Posterior cingulate gyrus (tissue), 11 donors: ENCODE results near the gene CTU1.

Experiments used
- DNase-seq, 10 donors: peaks; one replicate each; pipeline versions ENCODE4 v3.0.0 to v3.0.0-alpha.2; 2020 to 2021; ENCODE audit warnings: mixed read lengths in 3 of 10
- intact Hi-C: fragments of 100-400 bp; cut with DNase I; formaldehyde crosslinking; loops from one replicate; pipeline ENCODE4 v1.15.1; 2023

Gene CTU1

GRCh38 chr19:51135986-51136762 lies 28.0 kb upstream of the CTU1 start:
- intact Hi-C loops, result no loop called here
- DNase-seq, result peak in 1 of 10 donors; percentile 65

GRCh38 chr19:51135004-51135403 lies 26.8 kb upstream of the CTU1 start:
- intact Hi-C loops, result no loop called here
- DNase-seq, result no peak

DNA sequence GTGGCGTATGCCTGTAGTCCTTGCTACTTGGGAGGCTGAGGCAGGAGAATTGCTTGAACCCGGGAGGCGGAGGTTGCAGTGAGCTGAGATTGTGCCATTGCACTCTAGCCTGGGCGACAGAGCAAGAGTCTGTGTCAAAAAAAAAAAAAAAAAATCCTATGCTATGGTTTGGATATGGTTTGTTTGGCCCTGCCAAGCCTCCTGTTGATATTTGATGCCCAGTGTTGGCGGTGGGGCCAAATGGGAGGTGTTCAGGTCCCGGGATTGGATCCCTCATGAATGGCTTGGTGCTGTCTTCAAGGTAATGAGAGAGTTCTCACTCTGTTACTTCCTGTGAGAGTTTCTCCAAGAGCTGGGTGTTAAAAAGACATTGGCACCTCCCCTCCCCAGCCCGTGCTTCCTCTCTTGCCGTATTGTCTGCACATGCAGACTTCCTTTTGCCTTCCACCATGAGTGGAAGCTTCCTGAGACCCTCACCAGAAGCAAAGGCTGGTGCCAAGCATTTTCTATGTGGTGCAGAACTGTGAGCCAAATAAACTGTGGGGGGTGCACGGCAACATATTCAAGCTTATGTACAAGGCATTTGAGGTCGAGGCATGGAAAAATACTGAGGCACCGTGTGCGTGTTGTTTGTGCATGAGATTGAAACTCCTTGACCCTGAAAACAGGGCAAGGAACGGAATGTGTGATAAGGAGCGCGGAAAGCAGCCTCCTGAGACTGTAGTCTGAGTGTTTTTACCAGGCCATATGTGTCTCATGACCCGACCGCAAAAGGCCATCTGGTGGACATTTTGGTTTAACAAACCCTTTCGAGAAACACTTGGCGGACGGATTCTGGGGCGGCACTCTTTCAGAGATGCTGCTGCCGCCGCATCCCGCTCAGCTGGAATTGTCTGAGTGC lies 23.8 kb upstream of the CTU1 start:
- DNase-seq, result peak in 2 of 10 donors; percentile 32 to 74
- intact Hi-C loops, result no loop called here

- intact Hi-C loops, result no loop called here
- peak in 1 of 10 donors; percentile 31 for DNase-seq
Observed at GRCh38 chr19:51129716-51130115, 21.5 kb upstream of the CTU1 start.

DNA sequence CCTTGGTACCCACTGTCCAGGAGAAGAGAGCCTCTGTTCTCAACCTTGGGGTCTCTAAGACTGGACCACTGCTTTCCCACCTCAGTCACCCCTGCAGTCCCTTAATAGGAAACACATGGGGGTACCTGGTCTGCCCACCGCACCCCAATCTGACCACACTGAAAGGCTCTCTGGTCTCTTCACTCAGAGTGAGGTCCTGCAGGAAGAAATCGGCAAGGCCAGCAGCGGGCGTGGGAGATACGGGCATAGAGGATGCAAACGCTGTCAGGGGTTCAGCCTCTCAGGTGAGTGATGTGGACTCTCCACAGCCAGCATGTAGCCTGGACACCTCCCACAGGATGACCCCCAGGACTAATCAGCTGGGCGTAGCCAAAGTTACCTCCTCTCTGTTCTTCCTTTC lies 20.0 kb upstream of the CTU1 start:
- DNase-seq, result peak in 1 of 10 donors; percentile 48
- intact Hi-C loops, result no loop called here

- intact Hi-C loops, result no loop called here
- DNase-seq, result peak in 1 of 10 donors; percentile 77
Observed at GRCh38 chr19:51127755-51128154, 19.5 kb upstream of the CTU1 start.

DNA sequence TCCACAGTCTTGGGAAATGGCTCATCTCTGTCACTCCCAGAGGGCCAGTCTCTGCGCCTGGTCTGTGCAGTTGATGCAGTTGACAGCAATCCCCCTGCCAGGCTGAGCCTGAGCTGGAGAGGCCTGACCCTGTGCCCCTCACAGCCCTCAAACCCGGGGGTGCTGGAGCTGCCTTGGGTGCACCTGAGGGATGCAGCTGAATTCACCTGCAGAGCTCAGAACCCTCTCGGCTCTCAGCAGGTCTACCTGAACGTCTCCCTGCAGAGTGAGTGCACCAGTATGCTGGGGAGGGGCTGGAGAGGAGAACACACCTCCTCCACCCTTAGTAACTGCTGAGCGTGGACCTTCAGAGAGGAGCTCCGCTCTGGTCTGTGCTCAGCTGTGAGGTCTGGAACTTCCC lies 18.8 kb upstream of the CTU1 start:
- DNase-seq, result peak in 1 of 10 donors; percentile 67
- intact Hi-C loops, result no loop called here

- DNase-seq, result peak in 1 of 10 donors; percentile 75
- intact Hi-C loops, result no loop called here
Observed at GRCh38 chr19:51125421-51126075, 17.3 kb upstream of the CTU1 start.

GRCh38 chr19:51124729-51125128 lies 16.5 kb upstream of the CTU1 start, which contains the start of gene SIGLEC9:
TSS of gene SIGLEC9 (plus strand) at chr19:51124906. CDS start at chr19:51124975, 69 bp downstream.
- intact Hi-C loops, result no loop called here
- DNase-seq, result peak in 1 of 10 donors; percentile 85

- DNase-seq, result peak in 1 of 10 donors; percentile 12
- intact Hi-C loops, result no loop called here
Observed at GRCh38 chr19:51124216-51124615, 16.0 kb upstream of the CTU1 start.

DNA sequence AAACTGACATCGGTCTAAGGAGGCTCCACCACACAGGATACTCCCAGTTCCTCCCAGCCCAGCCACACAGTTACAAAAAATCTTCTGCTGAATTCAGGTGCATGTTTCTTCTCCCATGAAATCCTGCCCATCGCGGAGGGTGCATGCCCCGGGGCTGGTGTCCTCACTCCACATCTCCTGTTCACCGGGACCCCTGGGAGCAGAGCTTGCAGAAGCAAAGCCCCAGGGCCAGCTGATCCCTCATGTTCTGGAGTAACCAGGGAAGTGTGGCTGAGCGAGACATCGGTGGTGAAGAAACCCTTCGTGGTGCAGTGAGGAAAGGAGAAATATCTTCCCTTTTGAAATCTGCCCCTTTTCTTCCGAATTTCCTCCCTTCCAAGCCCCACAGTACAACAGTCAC lies 15.6 kb upstream of the CTU1 start:
- intact Hi-C loops, result no loop called here
- peak in 1 of 10 donors; percentile 55 for DNase-seq

- DNase-seq, result peak in 1 of 10 donors; percentile 43
- intact Hi-C loops, result no loop called here
Observed at GRCh38 chr19:51123381-51123800, 15.2 kb upstream of the CTU1 start.

GRCh38 chr19:51122112-51122981 lies 14.1 kb upstream of the CTU1 start:
- intact Hi-C loops, result no loop called here
- peak in 1 of 10 donors; percentile 73 for DNase-seq

DNA sequence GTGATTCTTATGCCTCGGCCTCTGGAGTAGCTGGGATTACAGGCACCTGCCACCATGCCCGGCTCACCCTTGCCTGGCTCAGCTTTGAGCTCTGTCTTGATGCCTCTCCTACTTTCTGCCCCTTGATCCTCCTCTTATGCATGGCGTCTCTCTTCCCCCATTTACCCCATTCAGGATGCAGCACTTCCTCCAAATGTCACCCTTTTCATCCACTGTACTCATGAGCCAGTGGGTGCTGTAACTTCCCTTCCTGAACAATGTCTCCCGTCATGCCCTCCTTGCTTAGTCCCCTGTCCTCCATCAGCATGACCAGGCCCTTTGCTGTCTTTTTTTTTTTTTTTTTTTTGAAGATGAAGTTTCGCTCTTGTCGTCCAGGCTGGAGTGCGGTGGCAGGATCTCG lies 13.0 kb upstream of the CTU1 start:
- intact Hi-C loops, result no loop called here
- DNase-seq, result peak in 1 of 10 donors; percentile 44

- peak in 1 of 10 donors; percentile 16 for DNase-seq
- intact Hi-C loops, result no loop called here
Observed at GRCh38 chr19:51120160-51120559, 12.0 kb upstream of the CTU1 start.

DNA sequence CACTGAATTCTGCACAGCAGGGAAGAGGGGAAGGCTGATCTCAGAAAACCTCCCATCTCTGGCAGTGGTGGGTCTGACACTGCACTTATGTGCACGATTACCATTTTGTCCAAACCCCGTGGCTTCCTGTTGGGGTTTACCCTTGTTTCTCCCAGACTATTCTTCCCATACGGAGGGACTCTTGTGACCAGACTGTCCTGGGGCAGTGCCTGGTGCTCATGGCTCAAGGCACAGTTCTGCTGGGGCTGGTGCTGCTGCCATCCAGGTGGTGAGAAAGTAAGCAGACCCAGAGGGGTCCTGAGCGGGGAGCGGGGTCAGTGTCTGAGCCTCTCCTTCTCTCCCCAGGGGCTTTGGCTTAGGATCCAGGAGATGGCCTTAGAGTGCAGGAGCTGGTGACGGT lies 11.4 kb upstream of the CTU1 start:
- intact Hi-C loops, result no loop called here
- DNase-seq, result peak in 1 of 10 donors; percentile 59

GRCh38 chr19:51119101-51119500 lies 10.9 kb upstream of the CTU1 start:
- peak in 1 of 10 donors; percentile 8 for DNase-seq
- intact Hi-C loops, result no loop called here

- DNase-seq, result peak in 1 of 10 donors; percentile 21
- intact Hi-C loops, result no loop called here
Observed at GRCh38 chr19:51116736-51117286, 8.6 kb upstream of the CTU1 start.

DNA sequence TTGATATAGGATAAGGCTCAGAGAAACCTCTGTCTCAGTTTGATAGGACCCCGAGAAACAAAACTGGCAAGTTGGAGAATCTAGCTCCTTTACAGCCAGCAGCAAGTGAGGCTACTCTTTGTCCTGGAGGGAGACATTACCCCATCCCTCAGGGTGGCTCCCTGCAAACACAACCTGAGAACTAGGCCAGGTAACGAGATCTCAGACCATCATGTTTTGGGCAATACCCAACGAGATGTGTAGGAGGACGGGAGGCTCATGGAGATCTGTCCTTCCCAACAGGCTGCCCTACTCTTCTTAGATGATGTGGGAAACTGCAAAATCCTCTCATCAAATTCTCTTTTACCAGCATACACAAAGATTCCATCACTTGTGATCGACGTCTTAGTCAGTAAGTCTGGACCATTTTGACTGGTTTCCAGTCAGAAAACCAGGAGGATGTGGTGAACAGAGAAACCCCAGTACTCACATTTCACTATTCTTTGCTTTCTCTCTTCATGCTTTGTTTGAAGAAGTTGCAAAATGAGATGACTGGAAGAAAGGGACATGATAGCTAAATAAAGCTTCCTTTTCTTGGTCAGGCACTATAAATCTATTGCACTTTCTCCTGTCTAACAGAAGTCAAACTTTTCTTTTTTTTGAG lies 6.0 kb upstream of the CTU1 start:
- intact Hi-C loops, result no loop called here
- no peak for DNase-seq
